Gastrocnemius medialis (tissue), 4 donors: Measurements from ENCODE around the gene H2BK1.

ENCODE experiments used
- POLR2A ChIP-seq, 2 donors: fragments of 450-650 bp; IDR thresholded peaks; one replicate each; pipeline ENCODE4 v1.6.1; 2017; ENCODE audit warnings: antibody characterized with exemption in 2 of 2, mild to moderate bottlenecking in 2 of 2, moderate library complexity in 2 of 2
- TF ChIP-seq, protein P1 (sequence below), 5 experiments: fragments of 450-650 bp in 3 of 5; fragments of 200-600 bp in 2 of 5; sonication (generic) in 2 of 5; IDR thresholded peaks in 4 of 5; conservative IDR thresholded peaks in 1 of 5; 1 replicate in 4 of 5; 2 replicates in 1 of 5; pipeline ENCODE4 v1.5.1; 2016 to 2019; ENCODE audit warnings: antibody characterized with exemption in 5 of 5, mild to moderate bottlenecking in 3 of 5, moderate library complexity in 3 of 5

DNA sequence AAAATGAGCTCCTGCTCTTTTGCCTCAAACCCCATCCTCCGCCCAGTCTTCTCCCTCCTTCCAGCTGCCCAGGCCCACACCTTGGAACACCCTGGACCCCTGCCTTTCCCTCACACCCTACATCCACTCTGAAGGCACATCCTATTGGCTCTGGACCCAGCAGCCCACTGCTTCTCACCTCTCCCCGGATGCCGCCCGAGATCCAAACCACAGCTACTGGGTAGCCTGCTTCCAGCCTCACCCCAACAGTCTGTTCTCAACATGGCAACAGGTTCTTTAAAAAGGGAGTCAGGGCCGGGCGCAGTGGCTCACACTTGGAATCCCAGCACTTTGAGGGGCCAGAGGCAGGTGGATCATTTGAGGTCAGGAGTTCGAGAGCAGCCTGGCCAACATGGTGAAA lies 47.7 kb upstream of the H2BK1 start:
- TF ChIP-seq, protein P1, sequence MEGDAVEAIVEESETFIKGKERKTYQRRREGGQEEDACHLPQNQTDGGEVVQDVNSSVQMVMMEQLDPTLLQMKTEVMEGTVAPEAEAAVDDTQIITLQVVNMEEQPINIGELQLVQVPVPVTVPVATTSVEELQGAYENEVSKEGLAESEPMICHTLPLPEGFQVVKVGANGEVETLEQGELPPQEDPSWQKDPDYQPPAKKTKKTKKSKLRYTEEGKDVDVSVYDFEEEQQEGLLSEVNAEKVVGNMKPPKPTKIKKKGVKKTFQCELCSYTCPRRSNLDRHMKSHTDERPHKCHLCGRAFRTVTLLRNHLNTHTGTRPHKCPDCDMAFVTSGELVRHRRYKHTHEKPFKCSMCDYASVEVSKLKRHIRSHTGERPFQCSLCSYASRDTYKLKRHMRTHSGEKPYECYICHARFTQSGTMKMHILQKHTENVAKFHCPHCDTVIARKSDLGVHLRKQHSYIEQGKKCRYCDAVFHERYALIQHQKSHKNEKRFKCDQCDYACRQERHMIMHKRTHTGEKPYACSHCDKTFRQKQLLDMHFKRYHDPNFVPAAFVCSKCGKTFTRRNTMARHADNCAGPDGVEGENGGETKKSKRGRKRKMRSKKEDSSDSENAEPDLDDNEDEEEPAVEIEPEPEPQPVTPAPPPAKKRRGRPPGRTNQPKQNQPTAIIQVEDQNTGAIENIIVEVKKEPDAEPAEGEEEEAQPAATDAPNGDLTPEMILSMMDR (IDR thresholded peaks at IDR 0.05 in 4 of 5, conservative IDR thresholded peaks at IDR 0.05 in 1 of 5): no peak
- TF ChIP-seq POLR2A (IDR thresholded peaks at IDR 0.05): no peak
